HG02678 (cell line): ENCODE measurements around the gene MYL4.
"Not testable (repeated sequence)": the region's sequence is repeated elsewhere in the genome, so short reads cannot be mapped to it uniquely, and the experiment has no call there.

Experiments
- ATAC-seq: cut with Tn5 transposase; IDR thresholded peaks from one replicate; pipeline ENCODE4 v1.9.1; 2021; ENCODE audit warnings: mild to moderate bottlenecking, moderate library complexity; ENCODE audit not compliant: unreplicated experiment

Gene MYL4

DNA sequence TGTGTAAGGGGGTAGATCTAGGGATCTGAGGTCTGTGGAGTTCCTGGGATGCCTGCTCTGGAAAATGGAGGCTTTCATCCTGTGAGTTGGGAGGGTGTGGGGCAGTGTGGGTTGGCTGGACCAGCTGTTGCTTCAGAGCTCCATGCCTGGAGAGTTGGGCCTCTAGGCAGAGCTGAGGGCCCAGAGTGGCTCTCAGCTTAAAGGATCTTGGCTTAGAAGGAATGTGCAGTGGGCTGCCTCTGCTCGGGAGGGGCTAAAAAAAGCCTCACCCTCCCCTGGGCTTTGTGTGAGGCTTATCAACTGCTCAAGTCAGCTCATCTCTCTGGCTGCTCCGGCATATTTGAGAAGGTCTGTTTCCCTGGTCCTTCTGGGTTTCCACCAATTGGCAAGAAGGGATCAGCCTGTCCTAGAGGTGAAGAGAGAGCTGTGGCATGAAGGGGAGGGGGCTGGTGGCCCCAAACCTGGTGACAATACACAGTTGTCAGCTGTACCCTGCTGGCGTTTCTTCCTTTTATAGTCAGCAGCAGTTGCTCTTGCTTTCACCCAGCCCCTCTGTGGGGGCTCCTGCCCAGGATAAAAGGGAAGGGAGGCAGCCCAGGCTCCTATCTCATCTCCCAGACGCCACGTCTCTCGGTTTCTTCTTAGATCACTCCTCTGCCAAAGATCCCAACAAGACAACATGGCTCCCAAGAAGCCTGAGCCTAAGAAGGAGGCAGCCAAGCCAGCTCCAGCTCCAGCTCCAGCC lies at the start of gene MYL4:
MYL4 (plus strand) TSS at position 605 of the 745 bp plus-strand sequence; CDS start at position 680, 75 bp downstream.
- no peak for ATAC-seq

GRCh38 chr17:47162013-47162622 lies 47.0 kb upstream of the MYL4 start:
- no peak for ATAC-seq

DNA sequence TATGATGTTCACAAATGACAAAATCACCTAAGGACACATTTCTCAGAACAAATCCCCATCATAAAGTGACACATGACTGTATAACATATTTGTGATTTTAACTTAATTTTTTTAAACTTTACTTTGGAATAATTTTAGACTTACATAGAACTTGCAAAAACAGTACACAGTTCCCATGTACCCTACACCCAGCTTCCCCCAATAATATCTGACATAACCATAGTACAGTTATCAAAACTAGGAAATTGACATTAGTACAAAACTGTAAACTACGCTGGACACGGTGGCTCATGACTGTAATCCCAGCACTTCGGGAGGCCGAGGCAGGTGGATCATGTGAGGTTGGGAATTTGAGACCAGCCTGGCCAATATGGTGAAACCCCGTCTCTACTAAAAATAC lies 44.9 kb upstream of the MYL4 start:
- ATAC-seq, result no peak

DNA sequence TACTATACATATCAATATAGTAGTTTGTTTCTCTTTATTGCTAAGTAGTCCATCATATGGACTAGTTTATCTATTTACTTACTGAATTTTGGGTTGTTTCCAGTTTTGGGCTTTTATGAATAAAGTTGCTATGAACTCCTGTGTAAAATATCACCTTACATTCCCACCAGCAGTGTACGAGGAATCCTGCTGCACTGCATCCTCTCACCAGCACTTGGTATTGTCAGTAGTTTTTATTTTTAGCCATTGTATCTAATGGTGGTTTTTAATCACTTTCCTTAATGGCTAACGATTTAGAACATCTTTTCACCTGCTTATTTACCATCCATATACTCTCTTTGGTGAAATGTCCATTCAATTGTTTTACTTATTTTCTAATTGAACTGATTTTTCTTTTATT lies 44.0 kb upstream of the MYL4 start:
- ATAC-seq, result no peak

- ATAC-seq, result not testable (repeated sequence)
Measured at GRCh38 chr17:47166854-47167253, 42.3 kb upstream of the MYL4 start.

DNA sequence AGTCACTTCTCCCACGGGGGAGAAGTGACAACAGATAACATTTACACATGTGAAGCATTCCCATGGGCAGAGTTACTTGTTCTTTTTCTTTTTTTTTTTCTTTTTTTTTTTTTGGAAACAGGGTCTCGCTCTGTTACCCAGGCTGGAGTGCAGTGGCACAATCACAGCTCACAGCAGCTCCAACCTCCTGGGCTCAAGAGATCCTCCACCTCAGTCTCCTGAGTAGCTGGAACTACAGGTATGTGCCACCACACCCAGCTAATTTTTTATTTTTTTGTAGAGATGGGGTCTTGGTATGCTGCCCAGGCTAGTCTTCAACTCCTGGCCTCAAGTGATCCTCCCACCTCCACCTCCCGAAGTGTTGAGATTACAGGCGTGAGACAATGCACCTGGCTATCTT lies 40.3 kb upstream of the MYL4 start:
- ATAC-seq, result not testable (repeated sequence)

GRCh38 chr17:47170710-47171109 lies 38.4 kb upstream of the MYL4 start:
- no peak for ATAC-seq

DNA sequence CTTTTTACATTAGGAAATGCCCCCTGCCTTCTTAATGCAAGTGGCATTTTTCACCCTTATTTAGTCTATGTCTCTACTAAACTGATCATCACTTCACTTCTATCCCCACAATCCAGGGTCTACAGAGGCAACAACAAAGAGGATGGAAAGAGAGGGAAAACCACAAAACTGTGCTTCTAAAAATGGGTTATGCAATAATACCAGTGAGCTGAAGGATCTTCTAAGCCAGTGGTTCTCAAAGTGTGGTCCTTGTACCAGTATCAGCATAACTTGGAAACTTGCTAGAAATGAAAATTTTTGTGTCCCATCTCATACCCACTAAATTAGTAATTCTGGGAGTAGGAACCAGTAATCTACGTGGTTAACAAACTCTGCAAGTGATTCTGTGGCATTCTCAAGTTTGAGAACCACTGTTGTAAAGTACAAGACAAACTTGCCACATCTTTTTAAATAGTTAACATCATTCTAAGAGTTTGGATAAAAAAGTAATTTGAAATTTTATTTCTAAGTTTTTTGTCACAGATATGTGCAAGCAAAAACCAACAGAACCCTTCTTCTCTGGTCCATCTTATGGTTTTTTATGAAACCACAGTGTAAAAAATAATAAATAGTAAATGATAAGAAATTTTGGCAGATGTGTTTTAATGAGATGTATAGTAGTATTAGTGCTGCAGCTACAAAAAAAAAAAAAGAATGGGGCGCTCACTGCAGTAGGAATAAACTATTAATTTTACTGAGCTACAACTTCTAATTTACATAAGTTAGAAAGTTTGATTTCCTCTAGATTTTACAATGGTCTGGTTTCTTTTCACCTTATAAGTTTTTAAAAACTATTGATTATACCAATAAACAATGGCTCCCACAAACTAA lies 36.2 kb upstream of the MYL4 start:
- no peak for ATAC-seq

DNA sequence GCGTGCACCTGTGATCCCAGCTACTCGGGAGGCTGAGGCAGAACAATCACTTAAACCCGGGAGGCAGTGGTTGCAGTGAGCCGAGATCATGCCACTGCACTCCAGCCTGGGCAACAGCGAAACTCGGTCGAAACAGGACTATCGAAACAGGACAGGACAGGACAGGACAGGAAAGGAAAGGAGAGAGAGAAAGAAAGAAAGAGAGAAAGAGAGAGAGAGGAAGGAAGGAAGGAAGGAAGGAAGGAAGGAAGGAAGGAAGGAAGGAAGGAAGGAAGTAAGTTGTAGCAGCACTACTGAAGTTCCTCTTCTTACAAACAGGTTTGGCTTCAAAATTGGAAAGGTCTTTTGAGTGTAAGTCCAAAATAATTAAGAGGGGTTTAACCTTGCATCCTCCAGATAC lies 34.3 kb upstream of the MYL4 start:
- not testable (repeated sequence) for ATAC-seq

- ATAC-seq, result no peak
Measured at GRCh38 chr17:47176389-47176826, 32.7 kb upstream of the MYL4 start.

DNA sequence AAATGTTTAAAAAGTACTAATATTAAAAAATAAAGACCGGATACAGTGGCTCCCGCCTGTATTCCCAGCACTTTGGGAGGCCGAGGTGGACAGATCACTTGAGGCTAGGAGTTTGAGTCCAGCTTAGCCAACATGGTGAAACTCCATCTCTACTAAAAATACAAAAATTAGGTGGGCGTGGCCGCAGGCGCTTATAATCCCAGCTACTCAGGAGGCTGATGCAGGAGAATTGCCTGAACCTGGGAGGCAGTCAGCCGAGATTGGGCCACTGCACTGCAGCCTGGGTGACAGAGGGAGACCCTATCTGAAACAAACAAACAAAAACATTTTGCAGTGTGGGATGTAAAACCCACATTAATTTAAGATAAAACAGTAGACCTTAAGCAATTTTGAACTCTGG lies 31.9 kb upstream of the MYL4 start:
- no peak for ATAC-seq

- no peak for ATAC-seq
Measured at GRCh38 chr17:47179141-47179540, 30.0 kb upstream of the MYL4 start.

DNA sequence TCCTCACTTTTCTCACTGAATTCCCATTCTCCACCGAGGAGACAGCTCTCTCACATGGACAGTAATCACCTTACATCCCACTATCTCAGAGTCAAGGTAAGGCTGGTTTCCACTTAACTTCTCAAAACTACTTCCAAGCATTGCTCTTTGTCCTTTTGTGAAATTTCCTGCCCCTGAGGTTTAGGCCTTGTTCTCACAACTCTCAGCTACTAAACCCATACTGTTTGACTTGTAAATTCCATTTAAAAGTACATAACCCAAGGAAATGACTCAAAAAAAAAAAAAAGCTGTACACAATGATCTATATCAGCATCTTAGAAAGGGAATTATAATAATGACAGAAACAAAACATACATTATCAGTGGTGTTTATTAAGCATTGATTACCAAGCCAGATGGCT lies 28.8 kb upstream of the MYL4 start:
- ATAC-seq, result no peak

DNA sequence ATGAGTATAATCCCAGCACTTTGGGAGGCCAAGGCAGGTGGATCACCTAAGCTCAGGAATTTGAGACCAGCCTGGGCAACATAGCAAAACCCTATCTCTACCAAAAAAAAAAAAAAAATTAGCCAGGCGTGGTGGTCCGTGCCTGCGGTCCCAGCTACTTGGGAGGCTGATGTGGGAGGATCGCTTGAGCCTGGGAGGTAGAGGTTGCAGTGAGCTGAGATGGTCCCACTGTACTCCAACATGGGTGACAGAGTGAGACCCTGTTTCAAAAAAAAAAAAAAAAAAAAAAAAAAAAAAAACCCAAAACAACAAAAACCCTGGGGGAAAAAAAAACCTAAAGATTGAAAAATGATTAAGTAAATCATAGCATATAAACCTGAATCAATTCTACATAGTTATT lies 28.2 kb upstream of the MYL4 start:
- ATAC-seq, result not testable (repeated sequence)

GRCh38 chr17:47184681-47185080 lies 24.5 kb upstream of the MYL4 start:
- no peak for ATAC-seq

DNA sequence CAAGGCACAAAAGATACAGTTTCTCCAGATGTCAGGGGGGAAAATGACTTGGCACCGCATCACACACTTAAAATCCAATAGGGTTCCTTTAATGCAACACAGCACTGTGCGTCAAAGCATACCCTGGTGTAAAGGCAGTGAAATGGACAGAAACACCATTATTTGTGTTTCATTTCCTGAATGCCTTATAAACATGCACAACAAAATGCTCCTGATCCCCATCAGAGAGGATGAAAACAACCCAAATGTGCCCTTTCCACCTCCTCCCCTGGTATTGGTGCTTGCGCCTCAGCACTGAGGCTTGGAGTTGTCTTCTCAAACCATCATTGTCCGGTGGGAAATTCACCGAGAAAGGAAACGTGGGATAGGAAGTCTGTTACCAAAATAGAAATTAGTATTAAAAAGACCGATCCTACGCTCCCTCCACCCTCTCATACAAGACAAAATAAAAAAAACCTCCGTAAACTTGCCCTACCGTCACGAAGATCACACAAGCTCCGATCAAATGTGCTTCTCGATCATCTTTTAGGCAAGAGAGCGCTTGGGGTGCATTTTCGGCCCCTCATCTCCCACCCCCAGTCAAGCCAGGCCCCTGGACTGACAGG lies 20.8 kb upstream of the MYL4 start:
- no peak for ATAC-seq

DNA sequence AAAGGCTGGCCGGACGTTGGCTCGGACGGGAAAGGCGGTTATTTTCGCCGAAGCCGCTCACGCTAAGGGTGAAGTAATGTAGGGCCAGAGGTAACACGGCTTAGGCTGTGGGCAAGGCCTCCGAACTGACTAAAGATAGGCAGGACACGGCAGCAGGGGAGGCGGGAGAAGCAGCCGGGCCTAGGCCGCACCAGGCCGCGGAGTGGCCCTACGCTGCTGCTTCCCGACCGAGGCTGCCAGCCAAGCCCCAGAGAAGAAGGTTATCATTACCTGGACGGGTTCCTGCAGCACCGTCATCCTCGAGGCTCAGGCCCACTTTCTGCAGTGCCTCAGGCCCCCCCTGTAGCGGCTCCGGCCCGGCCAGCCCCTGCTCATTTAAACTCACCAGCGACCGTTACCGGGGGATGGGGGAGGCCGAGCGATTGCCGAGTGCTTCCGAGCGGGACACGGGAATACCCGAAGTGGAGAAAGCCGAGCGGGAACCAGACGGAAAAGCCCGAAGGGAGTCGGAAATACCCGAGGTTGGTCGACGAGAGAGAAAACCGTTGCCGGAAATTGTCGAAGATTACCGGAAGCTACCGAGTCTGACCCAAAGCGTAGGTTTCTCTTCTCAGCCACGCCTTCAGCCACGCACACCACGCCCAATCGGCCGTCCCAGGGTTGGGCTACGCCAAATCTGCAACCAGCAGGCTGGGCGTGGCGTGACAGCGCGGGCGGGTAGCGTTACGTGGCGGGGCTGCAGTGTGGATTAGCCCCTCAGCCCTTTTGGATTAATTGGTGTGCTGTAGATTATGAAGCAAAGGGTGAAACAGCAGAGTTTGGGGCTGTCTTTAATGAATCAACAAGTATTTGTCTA lies 20.0 kb upstream of the MYL4 start, which contains the start of gene CDC27:
CDC27 (minus strand) TSS at position 420 of the 856 bp plus-strand sequence; CDS start at position 297, 123 bp downstream.
- peak; percentile 94 for ATAC-seq

DNA sequence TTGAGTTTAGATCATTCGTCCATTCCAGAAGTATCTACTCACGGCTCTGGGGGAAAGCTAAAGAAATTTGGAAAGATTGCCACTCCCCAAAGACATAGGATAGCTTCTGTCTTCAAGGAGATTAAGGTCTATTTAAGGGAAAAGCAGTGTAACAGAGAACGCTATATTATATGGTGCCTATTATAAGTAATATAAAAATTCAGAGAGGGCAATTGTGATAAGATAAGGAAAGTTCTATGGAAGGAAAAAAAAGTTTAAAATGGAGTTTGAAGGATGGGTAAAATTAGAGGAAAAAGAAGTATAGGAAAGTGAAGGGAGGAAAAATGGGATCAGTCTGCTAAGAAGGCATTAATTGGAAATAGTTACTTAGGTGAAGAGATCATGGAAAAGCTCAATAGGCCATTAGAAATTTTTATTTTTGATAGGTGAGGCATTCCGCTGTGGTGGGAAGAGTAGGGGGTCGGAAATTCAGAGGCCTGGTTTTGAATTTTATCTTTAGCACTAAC lies 19.4 kb upstream of the MYL4 start:
- no peak for ATAC-seq

DNA sequence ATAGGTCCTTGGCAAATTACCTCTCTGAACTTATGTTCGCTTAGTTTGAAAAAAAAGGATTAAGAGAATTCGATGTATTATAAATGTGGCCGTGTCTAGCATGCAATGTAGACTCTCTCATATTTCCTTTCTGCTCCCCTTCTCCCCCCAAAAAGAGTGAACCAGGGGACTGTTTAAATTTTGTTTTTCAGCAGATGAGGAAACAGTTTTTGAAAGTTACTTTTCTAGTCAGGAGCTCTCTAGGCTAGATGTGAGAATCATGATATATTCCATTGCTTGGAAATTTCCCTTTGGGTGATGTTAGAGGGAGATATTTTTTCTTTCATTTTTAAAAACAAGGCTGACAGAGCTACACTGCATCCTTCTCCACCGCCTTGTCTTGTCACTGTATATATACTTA lies 18.9 kb upstream of the MYL4 start:
- ATAC-seq, result no peak

- ATAC-seq, result no peak
Measured at GRCh38 chr17:47190770-47191169, 18.4 kb upstream of the MYL4 start.
